NCI-H2171 treated with DMSO at 0.1 percent for 48 hours (cell line): ENCODE measurements around the gene MPZL1.

Experiments
- DNase-seq: peaks from one replicate; lab custom pipeline; 2025; lab: John Stamatoyannopoulos, UW

The MPZL1 gene

GRCh38 chr1:167695756-167696561 is 25.8 kb upstream of the MPZL1 start:
- no peak for DNase-seq

- no peak for DNase-seq
Measured at GRCh38 chr1:167697667-167698141, 24.1 kb upstream of the MPZL1 start.

- DNase-seq: no peak
Measured at GRCh38 chr1:167698313-167698712, 23.5 kb upstream of the MPZL1 start.

- DNase-seq: no peak
Measured at GRCh38 chr1:167701510-167701909, 20.3 kb upstream of the MPZL1 start.

- no peak for DNase-seq
Measured at GRCh38 chr1:167703557-167703956, 18.2 kb upstream of the MPZL1 start.

GRCh38 chr1:167704715-167705114 is 17.1 kb upstream of the MPZL1 start:
- no peak for DNase-seq

GRCh38 chr1:167705250-167705649 is 16.5 kb upstream of the MPZL1 start:
- no peak for DNase-seq

- no peak for DNase-seq
Measured at GRCh38 chr1:167706363-167706762, 15.4 kb upstream of the MPZL1 start.

- DNase-seq: no peak
Measured at GRCh38 chr1:167706931-167707877, 14.6 kb upstream of the MPZL1 start.

GRCh38 chr1:167707942-167708341 is 13.8 kb upstream of the MPZL1 start:
- no peak for DNase-seq

- no peak for DNase-seq
Measured at GRCh38 chr1:167708940-167709389, 12.8 kb upstream of the MPZL1 start.

- no peak for DNase-seq
Measured at GRCh38 chr1:167710836-167711235, 10.9 kb upstream of the MPZL1 start.

- DNase-seq: no peak
Measured at GRCh38 chr1:167711797-167712196, 10.0 kb upstream of the MPZL1 start.

- no peak for DNase-seq
Measured at GRCh38 chr1:167713330-167714081, 8.3 kb upstream of the MPZL1 start.

GRCh38 chr1:167714098-167714438 is 7.7 kb upstream of the MPZL1 start:
- no peak for DNase-seq

- DNase-seq: peak; percentile 86
Measured at GRCh38 chr1:167714439-167715156, 7.2 kb upstream of the MPZL1 start.

- peak; percentile 91 for DNase-seq
Measured at GRCh38 chr1:167715157-167715999, 6.4 kb upstream of the MPZL1 start.

GRCh38 chr1:167716000-167716271 is 5.8 kb upstream of the MPZL1 start:
- DNase-seq: peak; percentile 71

- no peak for DNase-seq
Measured at GRCh38 chr1:167717351-167717750, 4.4 kb upstream of the MPZL1 start.

- no peak for DNase-seq
Measured at GRCh38 chr1:167718914-167719691, 2.7 kb upstream of the MPZL1 start.
